CD8-positive, alpha-beta memory T cell (primary cell): ENCODE results near the gene SETDB2. TPM values are rescaled to one million over a fixed set of nuclear protein-coding genes. Genes with fewer than 3 reads are reported as not detected.

Experiments
- CTCF ChIA-PET: fragments of 350-600 bp; sonication (Branson Sonifier 250); formaldehyde crosslinking; loops from one replicate; lab custom pipeline; 2021; ENCODE audit warnings: antibody characterized with exemption; lab: Charles Lee
- POLR2A ChIA-PET: fragments of 350-600 bp; sonication (Branson Sonifier 250); formaldehyde crosslinking; loops from one replicate; lab custom pipeline; 2021; ENCODE audit warnings: antibody characterized with exemption; lab: Charles Lee
- DNase-seq, 5 donors: peaks; one replicate each; pipeline versions ENCODE4 v3.0.0 to v3.0.0-alpha.2; 2020 to 2022; ENCODE audit warnings: mixed read lengths in 1 of 5
- H3K27ac ChIP-seq: one replicate; pipeline ENCODE4 v1.7.0; 2013; ENCODE audit warnings: low read depth, mild to moderate bottlenecking, low read length, moderate library complexity
- H3K27me3 ChIP-seq: 2 replicates; pipeline ENCODE4 v1.7.0; 2013; ENCODE audit warnings: low read length, mild to moderate bottlenecking; ENCODE audit not compliant: insufficient read depth, poor library complexity, severe bottlenecking
- H3K36me3 ChIP-seq: 2 replicates; pipeline ENCODE4 v1.7.0; 2013; ENCODE audit warnings: mild to moderate bottlenecking, low read length, moderate library complexity; ENCODE audit not compliant: insufficient read depth
- H3K4me1 ChIP-seq: 2 replicates; pipeline ENCODE4 v1.7.0; 2013; ENCODE audit warnings: mild to moderate bottlenecking, low read length, moderate library complexity; ENCODE audit not compliant: insufficient read depth
- H3K4me3 ChIP-seq: 2 replicates; pipeline ENCODE4 v1.7.0; 2013; ENCODE audit warnings: mild to moderate bottlenecking, low read length
- H3K9me3 ChIP-seq: 2 replicates; pipeline ENCODE4 v1.7.0; 2013; ENCODE audit warnings: mild to moderate bottlenecking, low read length
- H3K27ac Mint-ChIP-seq, 8 donors: one replicate each; pipeline ENCODE4 v1.8.0; 2020 to 2021; ENCODE audit warnings: mixed read lengths in 8 of 8, mild to moderate bottlenecking in 6 of 8, inconsistent platforms in 3 of 8, moderate library complexity in 3 of 8
- H3K27me3 Mint-ChIP-seq, 2 donors: one replicate each; pipeline ENCODE4 v1.8.0; 2020 to 2021; ENCODE audit warnings: mixed read lengths in 2 of 2, mild to moderate bottlenecking in 1 of 2, moderate library complexity in 1 of 2
- H3K36me3 Mint-ChIP-seq, 3 donors: one replicate each; pipeline ENCODE4 v1.8.0; 2020 to 2021; ENCODE audit warnings: mixed read lengths in 3 of 3, inconsistent platforms in 1 of 3, mild to moderate bottlenecking in 1 of 3
- H3K4me1 Mint-ChIP-seq, 3 donors: one replicate each; pipeline ENCODE4 v1.8.0; 2020 to 2021; ENCODE audit warnings: mixed read lengths in 3 of 3, inconsistent platforms in 1 of 3, mild to moderate bottlenecking in 1 of 3
- H3K4me3 Mint-ChIP-seq, 7 donors: one replicate each; pipeline ENCODE4 v1.8.0; 2020 to 2021; ENCODE audit warnings: mixed read lengths in 7 of 7, mild to moderate bottlenecking in 6 of 7, moderate library complexity in 4 of 7, inconsistent platforms in 2 of 7
- H3K9me3 Mint-ChIP-seq, 5 donors: one replicate each; pipeline ENCODE4 v1.8.0; 2020 to 2022; ENCODE audit warnings: mixed read lengths in 5 of 5, mild to moderate bottlenecking in 3 of 5, moderate library complexity in 2 of 5, inconsistent platforms in 1 of 5
- polyA plus RNA-seq: library from polyadenylated mRNA; unstranded; fragments of 300-500 nt; fragmentation: Illumina TruSeq; gene quantifications from one replicate; pipeline ENCODE4 v1.2.3, GENCODE V29; 2021
- total RNA-seq, 2 experiments: library from RNA; stranded (reverse); gene quantifications; one replicate each; pipeline ENCODE4 v1.2.3, GENCODE V29; 2021

SETDB2 gene
- total and polyA plus RNA-seq, 3 experiments from 2014 or later = 11.2 to 13.4 (median 13.1) TPM

DNA sequence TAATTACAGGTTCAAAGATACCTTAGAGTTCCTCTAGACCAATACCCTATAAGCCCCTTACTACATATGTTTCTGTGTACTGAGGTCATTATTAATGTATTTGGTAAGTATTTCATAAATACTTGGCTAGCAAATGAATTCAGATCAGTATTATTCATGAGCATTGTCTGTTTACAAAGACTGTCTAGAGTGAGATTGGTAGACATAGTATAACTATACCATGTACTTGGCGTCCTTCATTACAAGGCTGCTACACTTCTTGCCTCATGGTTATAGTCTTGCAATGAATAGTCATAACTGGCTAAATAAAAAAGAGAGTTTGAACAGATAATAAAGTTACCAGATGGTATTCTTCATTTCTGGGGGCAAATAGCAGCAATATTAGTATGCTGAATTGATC is 12.1 kb downstream of the SETDB2 start:
- ChIA-PET CTCF (no interaction called here), POLR2A (no interaction called here)
- H3K4me1 ChIP-seq = peaks cover 11% of the 10 kb centered on the region
- H3K4me1 Mint-ChIP-seq = peaks cover 18 to 49% (median 44%) of the 10 kb centered on the region in 3 donors
- H3K9me3 ChIP-seq = no peaks in the 10 kb centered on the region
- H3K4me3 ChIP-seq = no peak overlapping the region
- H3K27me3 ChIP-seq = no peaks in the 10 kb centered on the region
- H3K27me3 Mint-ChIP-seq = no peaks in the 10 kb centered on the region
- no peak overlapping the region for H3K27ac ChIP-seq
- H3K36me3 ChIP-seq = no peaks in the 10 kb centered on the region
- no peaks in the 10 kb centered on the region for H3K9me3 Mint-ChIP-seq
- no peak for DNase-seq
- H3K27ac Mint-ChIP-seq = peak overlapping the region in 1 of 8 donors; percentile 17
- H3K4me3 Mint-ChIP-seq = no peak overlapping the region
- peaks cover 5 to 34% (median 10%) of the 10 kb centered on the region in 3 donors for H3K36me3 Mint-ChIP-seq

DNA sequence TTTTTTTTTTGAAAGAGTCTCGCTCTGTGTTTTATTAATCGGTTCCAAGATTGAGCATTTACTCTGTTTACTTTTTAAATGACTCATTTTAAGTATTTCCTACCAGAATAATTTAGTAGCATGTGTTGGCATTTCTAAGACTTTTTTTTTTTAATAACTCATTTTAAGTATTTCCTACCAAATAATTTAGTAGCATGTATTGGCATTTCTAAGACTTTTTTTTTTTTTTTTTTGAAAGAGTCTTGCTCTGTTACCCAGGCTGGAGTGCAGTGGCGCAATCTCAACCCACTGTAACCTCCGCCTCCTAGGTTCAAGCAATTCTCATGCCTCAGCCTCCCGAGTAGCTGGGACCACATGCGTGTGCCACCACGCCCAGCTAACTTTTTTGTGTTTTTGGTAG is 13.1 kb downstream of the SETDB2 start:
- H3K27ac ChIP-seq = no peak overlapping the region

DNA sequence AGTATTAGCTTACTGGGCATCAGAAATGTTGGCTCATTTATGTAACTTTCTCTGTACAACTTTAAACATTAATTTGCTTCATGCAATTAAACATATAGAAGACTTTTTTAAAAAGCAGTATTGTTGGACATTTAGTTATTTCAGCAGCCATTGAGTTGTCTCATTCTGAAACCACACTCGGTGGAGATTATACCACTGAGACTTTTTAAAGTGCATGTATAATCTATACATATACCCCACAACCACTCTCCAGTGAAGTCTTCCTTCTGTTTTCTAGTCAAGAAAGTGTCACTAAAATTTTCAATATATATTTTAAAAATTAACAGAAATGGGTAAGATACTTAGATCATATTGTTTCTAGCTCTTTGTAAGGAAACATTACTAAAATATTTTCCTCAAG is 15.5 kb downstream of the SETDB2 start:
- Histone ChIP-seq H3K4me1 (peaks cover 2% of the 10 kb centered on the region), H3K4me3 (no peak overlapping the region), H3K27ac (no peak overlapping the region), H3K36me3 (peaks cover 28% of the 10 kb centered on the region), H3K27me3 (no peaks in the 10 kb centered on the region), H3K9me3 (no peaks in the 10 kb centered on the region)
- CTCF ChIA-PET = interaction anchor here (0.6 kb wide), 1 partner anchor 12 kb away, joined by 3 read pairs; no protein-coding TSS in a partner anchor
- Mint-ChIP-seq H3K36me3 (peaks cover 31 to 53% (median 36%) of the 10 kb centered on the region in 3 donors), H3K4me3 (no peak overlapping the region), H3K4me1 (peaks cover 10 to 24% (median 23%) of the 10 kb centered on the region in 3 donors), H3K27me3 (no peaks in the 10 kb centered on the region), H3K9me3 (peaks cover 0 to 11% (median 7%) of the 10 kb centered on the region in 5 donors), H3K27ac (no peak overlapping the region)
- POLR2A ChIA-PET = no interaction called here
- DNase-seq = no peak

More for the DNA sequence above, 13.1 kb downstream of the SETDB2 start:
- no peaks in the 10 kb centered on the region for H3K9me3 ChIP-seq
- Mint-ChIP-seq H3K27me3 (no peaks in the 10 kb centered on the region), H3K9me3 (peaks cover 0 to under 1% (median 0%) of the 10 kb centered on the region in 5 donors), H3K36me3 (peaks cover 16 to 40% (median 17%) of the 10 kb centered on the region in 3 donors), H3K4me1 (peaks cover 18 to 44% (median 44%) of the 10 kb centered on the region in 3 donors), H3K4me3 (no peak overlapping the region), H3K27ac (peak overlapping the region in 1 of 8 donors; percentile 36)
- peaks cover 11% of the 10 kb centered on the region for H3K4me1 ChIP-seq
- peaks cover 7% of the 10 kb centered on the region for H3K36me3 ChIP-seq
- H3K4me3 ChIP-seq = no peak overlapping the region
- ChIA-PET POLR2A (no interaction called here), CTCF (no interaction called here)
- H3K27me3 ChIP-seq = no peaks in the 10 kb centered on the region
- DNase-seq = no peak

DNA sequence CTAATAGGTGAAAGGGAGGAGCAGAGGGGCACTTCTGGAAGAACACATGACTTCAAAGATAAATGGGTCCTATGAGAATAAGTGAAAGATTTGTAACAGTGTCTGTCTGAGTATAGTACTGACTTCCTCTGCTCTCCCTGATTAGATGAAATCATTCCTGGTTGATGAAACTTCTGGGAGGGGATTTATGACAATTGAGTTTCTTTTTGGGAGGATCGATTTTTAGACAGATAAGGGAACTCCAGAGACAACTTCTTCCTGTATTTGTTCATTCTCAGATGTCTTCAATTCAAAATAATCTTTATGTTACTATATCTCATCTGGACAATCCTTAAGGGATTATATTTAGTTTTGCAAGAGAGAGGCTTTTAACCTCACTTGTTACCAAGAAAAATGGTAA is 20.0 kb downstream of the SETDB2 start:
- H3K27me3 Mint-ChIP-seq = no peaks in the 10 kb centered on the region
- H3K36me3 Mint-ChIP-seq = peaks cover 34 to 80% (median 37%) of the 10 kb centered on the region in 3 donors
- H3K9me3 ChIP-seq = no peaks in the 10 kb centered on the region
- POLR2A ChIA-PET = no interaction called here
- peaks cover 30% of the 10 kb centered on the region for H3K36me3 ChIP-seq
- no peak overlapping the region for H3K4me3 Mint-ChIP-seq
- no peaks in the 10 kb centered on the region for H3K4me1 Mint-ChIP-seq
- H3K4me3 ChIP-seq = no peak overlapping the region
- H3K27ac ChIP-seq = no peak overlapping the region
- H3K4me1 ChIP-seq = no peaks in the 10 kb centered on the region
- no peaks in the 10 kb centered on the region for H3K27me3 ChIP-seq
- peaks cover 0 to 11% (median 7%) of the 10 kb centered on the region in 5 donors for H3K9me3 Mint-ChIP-seq
- CTCF ChIA-PET = no interaction called here
- no peak overlapping the region for H3K27ac Mint-ChIP-seq
- no peak for DNase-seq

DNA sequence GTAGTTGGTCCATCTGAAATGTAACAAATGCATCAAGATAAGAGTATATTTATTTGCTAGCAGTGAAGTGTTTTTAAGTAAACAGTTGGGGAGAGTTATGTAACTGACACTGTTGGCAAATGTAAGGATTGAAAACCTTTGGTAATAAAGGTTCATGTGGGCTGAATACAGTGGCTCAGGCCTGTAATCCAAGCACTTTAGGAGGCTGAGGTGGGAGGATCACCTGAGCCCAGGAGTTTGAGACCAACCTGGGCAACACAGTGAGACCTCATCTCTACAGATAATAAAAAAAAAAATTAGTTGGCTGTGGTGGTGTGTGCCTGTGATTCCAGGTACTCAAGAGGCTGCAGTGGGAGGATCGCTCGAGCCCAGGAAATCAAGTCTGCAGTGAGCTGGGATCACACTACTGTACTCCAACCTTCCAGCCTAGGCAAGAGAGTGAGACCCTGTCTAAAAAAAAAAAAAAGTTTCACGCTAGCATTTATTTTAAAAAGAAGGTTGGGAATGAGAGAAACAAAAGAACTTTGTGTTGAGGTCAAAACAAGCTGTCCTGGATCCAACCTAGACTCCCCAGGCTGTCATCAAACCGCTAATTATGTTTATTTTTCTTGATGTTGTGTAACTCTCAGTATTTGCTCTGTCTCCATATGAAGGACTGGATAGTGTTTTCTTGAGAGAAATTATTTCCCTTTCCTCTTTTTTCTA is 20.7 kb downstream of the SETDB2 start:
- POLR2A ChIA-PET = no interaction called here

DNA sequence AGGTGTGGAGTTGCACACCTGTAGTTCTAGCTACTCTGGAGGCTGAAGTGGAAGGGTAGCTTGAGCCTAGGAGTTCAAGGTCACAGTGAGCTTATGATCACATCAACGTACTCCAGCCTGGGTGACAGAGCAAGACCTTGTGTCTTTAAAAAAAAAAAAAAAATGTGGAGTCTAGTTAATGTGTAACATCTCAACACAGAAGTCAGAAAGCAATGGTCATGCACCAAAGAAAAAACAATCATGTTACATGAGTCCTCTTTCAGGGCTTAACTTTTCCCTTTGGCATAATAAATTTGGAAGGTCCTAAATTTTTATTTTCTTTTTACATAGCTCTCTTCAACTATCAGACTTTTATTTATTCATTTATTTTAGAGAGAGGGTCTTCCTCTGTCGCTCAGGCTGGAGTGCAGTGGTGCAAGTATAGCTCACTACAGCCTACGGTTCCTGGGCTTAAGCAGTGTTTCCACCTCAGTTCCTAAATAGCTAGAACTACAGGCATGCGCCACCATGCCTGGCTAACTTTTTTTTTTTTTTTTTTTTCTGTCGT is 22.3 kb downstream of the SETDB2 start:
- no peaks in the 10 kb centered on the region for H3K4me1 Mint-ChIP-seq
- no peaks in the 10 kb centered on the region for H3K27me3 ChIP-seq
- no peaks in the 10 kb centered on the region for H3K27me3 Mint-ChIP-seq
- no peaks in the 10 kb centered on the region for H3K4me1 ChIP-seq
- no peak for DNase-seq
- no peaks in the 10 kb centered on the region for H3K9me3 ChIP-seq
- H3K27ac ChIP-seq = no peak overlapping the region
- peak overlapping the region in 2 of 8 donors; percentile 50 to 58 for H3K27ac Mint-ChIP-seq
- POLR2A ChIA-PET = interaction anchor here (0.6 kb wide), 1 partner anchor 327 kb away, joined by 9 read pairs; no protein-coding TSS in a partner anchor
- H3K36me3 Mint-ChIP-seq = peaks cover 32 to 84% (median 37%) of the 10 kb centered on the region in 3 donors
- no peak overlapping the region for H3K4me3 ChIP-seq
- CTCF ChIA-PET = interaction anchor here (0.7 kb wide), 1 partner anchor 34 kb away, joined by 3 read pairs; no protein-coding TSS in a partner anchor
- H3K4me3 Mint-ChIP-seq = no peak overlapping the region
- H3K9me3 Mint-ChIP-seq = peaks cover 0 to 11% (median 7%) of the 10 kb centered on the region in 5 donors
- H3K36me3 ChIP-seq = peaks cover 39% of the 10 kb centered on the region

More for the DNA sequence above, 20.7 kb downstream of the SETDB2 start:
- H3K9me3 ChIP-seq = no peaks in the 10 kb centered on the region
- CTCF ChIA-PET = no interaction called here
- no peak overlapping the region for H3K27ac ChIP-seq
- Mint-ChIP-seq H3K27me3 (no peaks in the 10 kb centered on the region), H3K27ac (peak overlapping the region in 1 of 8 donors; percentile 38), H3K36me3 (peaks cover 34 to 86% (median 40%) of the 10 kb centered on the region in 3 donors), H3K9me3 (peaks cover 0 to 11% (median 7%) of the 10 kb centered on the region in 5 donors), H3K4me1 (no peaks in the 10 kb centered on the region), H3K4me3 (no peak overlapping the region)
- no peak overlapping the region for H3K4me3 ChIP-seq
- DNase-seq = no peak
- no peaks in the 10 kb centered on the region for H3K27me3 ChIP-seq
- H3K36me3 ChIP-seq = peaks cover 34% of the 10 kb centered on the region
- H3K4me1 ChIP-seq = no peaks in the 10 kb centered on the region

DNA sequence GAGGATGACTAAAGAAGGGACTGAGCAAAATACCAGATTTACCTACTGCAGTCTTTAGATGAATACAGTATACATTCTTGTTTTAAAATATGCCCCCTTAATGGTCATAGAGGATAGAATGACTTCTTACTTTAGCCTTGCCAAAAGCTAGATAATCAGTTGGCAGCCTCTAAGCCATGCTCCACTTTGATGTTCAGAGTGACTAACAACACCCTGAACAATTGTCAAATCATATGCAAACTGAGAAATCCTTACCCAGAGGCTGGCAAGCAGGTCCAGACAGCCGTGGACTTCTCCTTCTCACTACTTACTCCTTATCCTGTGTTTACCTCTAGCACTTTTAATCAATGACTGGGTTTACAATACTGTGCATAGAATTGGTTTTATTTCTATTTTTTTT is 28.1 kb downstream of the SETDB2 start:
- Histone ChIP-seq H3K4me1 (no peaks in the 10 kb centered on the region), H3K27me3 (no peaks in the 10 kb centered on the region), H3K9me3 (no peaks in the 10 kb centered on the region), H3K36me3 (peaks cover 32% of the 10 kb centered on the region), H3K27ac (no peak overlapping the region), H3K4me3 (no peak overlapping the region)
- Mint-ChIP-seq H3K4me3 (no peak overlapping the region), H3K27me3 (no peaks in the 10 kb centered on the region), H3K4me1 (no peaks in the 10 kb centered on the region), H3K36me3 (peaks cover 3 to 77% (median 15%) of the 10 kb centered on the region in 3 donors), H3K9me3 (no peaks in the 10 kb centered on the region), H3K27ac (peak overlapping the region in 1 of 8 donors; percentile 4)
- POLR2A ChIA-PET = no interaction called here
- CTCF ChIA-PET = no interaction called here
- no peak for DNase-seq

DNA sequence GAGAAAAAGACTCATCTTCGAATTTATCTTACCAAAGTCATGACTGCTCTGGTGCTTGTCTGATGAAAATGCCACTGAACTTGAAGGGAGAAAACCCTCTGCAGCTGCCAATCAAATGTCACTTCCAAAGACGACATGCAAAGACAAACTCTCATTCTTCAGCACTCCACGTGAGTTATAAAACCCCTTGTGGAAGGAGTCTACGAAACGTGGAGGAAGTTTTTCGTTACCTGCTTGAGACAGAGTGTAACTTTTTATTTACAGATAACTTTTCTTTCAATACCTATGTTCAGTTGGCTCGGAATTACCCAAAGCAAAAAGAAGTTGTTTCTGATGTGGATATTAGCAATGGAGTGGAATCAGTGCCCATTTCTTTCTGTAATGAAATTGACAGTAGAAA is 32.5 kb downstream of the SETDB2 start:
- DNase-seq = no peak
- Mint-ChIP-seq H3K4me3 (no peak overlapping the region), H3K9me3 (no peaks in the 10 kb centered on the region), H3K36me3 (peaks cover 0 to 83% (median 21%) of the 10 kb centered on the region in 3 donors), H3K4me1 (no peaks in the 10 kb centered on the region), H3K27ac (no peak overlapping the region), H3K27me3 (no peaks in the 10 kb centered on the region)
- ChIA-PET POLR2A (no interaction called here), CTCF (no interaction called here)
- Histone ChIP-seq H3K27ac (no peak overlapping the region), H3K4me1 (no peaks in the 10 kb centered on the region), H3K36me3 (peaks cover 43% of the 10 kb centered on the region), H3K27me3 (no peaks in the 10 kb centered on the region), H3K4me3 (no peak overlapping the region), H3K9me3 (no peaks in the 10 kb centered on the region)
